GM12874 (cell line): Measurements from ENCODE around the gene RBM8A.

Experiments used
- TF ChIP-seq, protein P1 (sequence below): IDR thresholded peaks from 2 replicates; pipeline ENCODE4 v1.5.1; 2011; ENCODE audit warnings: low read depth, mild to moderate bottlenecking, control low read depth, low read length, moderate library complexity; ENCODE audit not compliant: insufficient read depth

Gene RBM8A

DNA sequence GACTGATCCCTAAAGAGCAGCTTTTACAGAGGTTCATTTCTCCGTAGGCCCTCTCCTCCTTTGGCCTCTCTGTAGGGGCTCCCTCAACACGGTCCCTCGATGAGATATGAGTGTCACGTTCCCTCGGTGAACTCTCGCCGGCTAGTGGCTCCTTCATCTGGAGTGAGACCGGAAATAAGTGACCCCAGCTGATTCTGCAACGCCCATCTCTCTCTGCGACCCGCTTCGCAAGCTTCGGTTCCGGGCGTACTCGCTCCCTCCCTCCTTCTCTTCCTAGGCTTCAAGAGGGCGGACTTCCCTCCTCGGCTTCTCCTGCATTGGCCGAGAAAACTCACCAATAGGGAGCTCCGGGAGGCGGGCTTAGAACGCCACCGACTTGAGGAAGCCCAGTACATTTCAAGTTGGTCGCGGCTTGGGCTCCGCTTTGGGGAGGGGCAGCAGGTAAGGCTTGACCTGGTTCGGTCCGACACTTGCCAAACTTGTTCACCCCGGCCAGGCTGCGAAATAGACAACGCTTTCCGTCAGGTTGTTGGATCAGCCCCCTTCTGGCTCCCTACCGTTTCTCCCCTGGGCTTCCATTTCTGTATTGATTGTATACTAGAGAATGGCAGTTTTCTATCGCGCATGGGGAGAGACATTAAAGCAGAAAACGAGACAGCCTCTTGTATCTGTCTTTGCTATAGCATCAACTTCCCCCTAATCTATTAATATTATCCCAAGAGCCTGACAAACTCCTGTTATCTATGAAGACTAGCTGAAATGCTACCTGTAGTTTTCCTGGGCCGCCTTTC is 37.2 kb upstream of the RBM8A start, which contains the start of the genes ANKRD34A and POLR3GL:
ANKRD34A (minus strand) TSS at position 248 of the 791 bp plus-strand sequence. CDS start 2,816 bp downstream, outside the sequence.
POLR3GL (plus strand) TSS at position 363 of the 791 bp plus-strand sequence. CDS start 10,176 bp downstream, outside the sequence.
- TF ChIP-seq, protein P1, sequence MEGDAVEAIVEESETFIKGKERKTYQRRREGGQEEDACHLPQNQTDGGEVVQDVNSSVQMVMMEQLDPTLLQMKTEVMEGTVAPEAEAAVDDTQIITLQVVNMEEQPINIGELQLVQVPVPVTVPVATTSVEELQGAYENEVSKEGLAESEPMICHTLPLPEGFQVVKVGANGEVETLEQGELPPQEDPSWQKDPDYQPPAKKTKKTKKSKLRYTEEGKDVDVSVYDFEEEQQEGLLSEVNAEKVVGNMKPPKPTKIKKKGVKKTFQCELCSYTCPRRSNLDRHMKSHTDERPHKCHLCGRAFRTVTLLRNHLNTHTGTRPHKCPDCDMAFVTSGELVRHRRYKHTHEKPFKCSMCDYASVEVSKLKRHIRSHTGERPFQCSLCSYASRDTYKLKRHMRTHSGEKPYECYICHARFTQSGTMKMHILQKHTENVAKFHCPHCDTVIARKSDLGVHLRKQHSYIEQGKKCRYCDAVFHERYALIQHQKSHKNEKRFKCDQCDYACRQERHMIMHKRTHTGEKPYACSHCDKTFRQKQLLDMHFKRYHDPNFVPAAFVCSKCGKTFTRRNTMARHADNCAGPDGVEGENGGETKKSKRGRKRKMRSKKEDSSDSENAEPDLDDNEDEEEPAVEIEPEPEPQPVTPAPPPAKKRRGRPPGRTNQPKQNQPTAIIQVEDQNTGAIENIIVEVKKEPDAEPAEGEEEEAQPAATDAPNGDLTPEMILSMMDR, result no peak

- TF ChIP-seq, protein P1, result no peak
Observed at GRCh38 chr1:145963265-145964019, 36.2 kb upstream of the RBM8A start.

GRCh38 chr1:145962157-145963102 is 35.1 kb upstream of the RBM8A start:
- TF ChIP-seq, protein P1, result no peak

- TF ChIP-seq, protein P1, result no peak
Observed at GRCh38 chr1:145961425-145962156, 34.3 kb upstream of the RBM8A start.

GRCh38 chr1:145961109-145961424 is 33.8 kb upstream of the RBM8A start:
- TF ChIP-seq, protein P1, result no peak

- TF ChIP-seq, protein P1, result no peak
Observed at GRCh38 chr1:145960468-145961108, 33.3 kb upstream of the RBM8A start.
